Measurements from ENCODE around the gene CHST13. TPM values are rescaled to one million over a fixed set of nuclear protein-coding genes. Genes with fewer than 3 reads are reported as not detected.

CHST13 gene
- total RNA-seq, 1 donor from 2014 or later, result 4.2 TPM

DNA sequence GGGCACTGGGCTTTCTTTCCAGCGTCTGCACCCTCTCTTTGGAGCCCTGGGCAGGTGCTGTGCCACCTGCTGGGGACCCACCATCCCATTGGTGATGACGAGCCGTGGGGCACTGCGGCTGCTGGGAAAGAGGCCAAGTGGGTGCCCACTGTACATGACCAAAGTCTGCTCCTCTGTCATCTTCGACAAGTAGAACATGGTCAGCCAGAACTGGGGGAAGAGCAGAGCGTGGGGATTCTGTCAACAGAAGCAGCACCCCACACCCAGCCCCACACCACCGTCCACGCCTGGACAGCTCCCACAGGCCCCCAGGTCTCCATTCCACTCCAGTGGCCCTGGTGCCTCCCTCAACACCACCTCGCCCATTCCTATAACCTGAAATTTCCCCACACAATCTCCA lies 16.1 kb upstream of the CHST13 start:
- no peaks in the 10 kb centered on the region for H3K4me1 ChIP-seq
- no peak for TF ChIP-seq POLR2AphosphoS5 (IDR thresholded peaks at IDR 0.05; ENCODE audit: insufficient read depth in 1 of 2, low read depth in 1 of 2)
- no peak overlapping the region for H3K4me3 ChIP-seq
- H3K27ac ChIP-seq, result no peak overlapping the region
- no peaks in the 10 kb centered on the region for H3K27me3 ChIP-seq
- DNase-seq (ENCODE audit: extremely low spot score in 2 of 2), result no peak
- intact Hi-C loops (cut with DNase I), result no loop called here
- H3K9me3 ChIP-seq, result no peaks in the 10 kb centered on the region
- no peaks in the 10 kb centered on the region for H3K36me3 ChIP-seq

DNA sequence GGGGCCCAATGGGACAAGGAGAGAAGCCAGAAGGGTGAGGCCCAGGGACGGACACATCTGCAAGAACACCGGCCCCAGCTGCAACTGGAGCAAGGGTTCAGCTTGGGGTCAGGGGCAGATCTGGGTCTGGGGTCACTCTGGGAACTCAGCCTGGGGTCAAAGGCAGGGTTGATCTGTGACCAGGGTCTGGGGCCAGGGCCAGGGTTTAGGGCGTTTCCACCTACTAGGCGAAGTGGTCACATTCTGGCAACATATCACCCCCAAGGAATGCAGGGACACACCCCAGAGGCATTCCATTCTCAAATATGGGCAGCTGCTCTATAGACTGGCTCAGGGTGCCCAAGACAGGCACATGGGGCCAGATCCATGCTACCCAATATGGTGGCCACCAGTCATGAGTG lies 15.4 kb upstream of the CHST13 start:
- no peaks in the 10 kb centered on the region for H3K27me3 ChIP-seq
- intact Hi-C loops (cut with DNase I), result no loop called here
- no peak overlapping the region for H3K4me3 ChIP-seq
- H3K27ac ChIP-seq, result no peak overlapping the region
- no peak for DNase-seq (ENCODE audit: extremely low spot score in 2 of 2)
- no peaks in the 10 kb centered on the region for H3K36me3 ChIP-seq
- TF ChIP-seq POLR2AphosphoS5 (IDR thresholded peaks at IDR 0.05; ENCODE audit: insufficient read depth in 1 of 2, low read depth in 1 of 2), result no peak
- no peak for TF ChIP-seq POLR2A (IDR thresholded peaks at IDR 0.05)
- TF ChIP-seq, protein P1, sequence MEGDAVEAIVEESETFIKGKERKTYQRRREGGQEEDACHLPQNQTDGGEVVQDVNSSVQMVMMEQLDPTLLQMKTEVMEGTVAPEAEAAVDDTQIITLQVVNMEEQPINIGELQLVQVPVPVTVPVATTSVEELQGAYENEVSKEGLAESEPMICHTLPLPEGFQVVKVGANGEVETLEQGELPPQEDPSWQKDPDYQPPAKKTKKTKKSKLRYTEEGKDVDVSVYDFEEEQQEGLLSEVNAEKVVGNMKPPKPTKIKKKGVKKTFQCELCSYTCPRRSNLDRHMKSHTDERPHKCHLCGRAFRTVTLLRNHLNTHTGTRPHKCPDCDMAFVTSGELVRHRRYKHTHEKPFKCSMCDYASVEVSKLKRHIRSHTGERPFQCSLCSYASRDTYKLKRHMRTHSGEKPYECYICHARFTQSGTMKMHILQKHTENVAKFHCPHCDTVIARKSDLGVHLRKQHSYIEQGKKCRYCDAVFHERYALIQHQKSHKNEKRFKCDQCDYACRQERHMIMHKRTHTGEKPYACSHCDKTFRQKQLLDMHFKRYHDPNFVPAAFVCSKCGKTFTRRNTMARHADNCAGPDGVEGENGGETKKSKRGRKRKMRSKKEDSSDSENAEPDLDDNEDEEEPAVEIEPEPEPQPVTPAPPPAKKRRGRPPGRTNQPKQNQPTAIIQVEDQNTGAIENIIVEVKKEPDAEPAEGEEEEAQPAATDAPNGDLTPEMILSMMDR (IDR thresholded peaks at IDR 0.05), result no peak
- H3K4me1 ChIP-seq, result no peaks in the 10 kb centered on the region
- H3K9me3 ChIP-seq, result no peaks in the 10 kb centered on the region

DNA sequence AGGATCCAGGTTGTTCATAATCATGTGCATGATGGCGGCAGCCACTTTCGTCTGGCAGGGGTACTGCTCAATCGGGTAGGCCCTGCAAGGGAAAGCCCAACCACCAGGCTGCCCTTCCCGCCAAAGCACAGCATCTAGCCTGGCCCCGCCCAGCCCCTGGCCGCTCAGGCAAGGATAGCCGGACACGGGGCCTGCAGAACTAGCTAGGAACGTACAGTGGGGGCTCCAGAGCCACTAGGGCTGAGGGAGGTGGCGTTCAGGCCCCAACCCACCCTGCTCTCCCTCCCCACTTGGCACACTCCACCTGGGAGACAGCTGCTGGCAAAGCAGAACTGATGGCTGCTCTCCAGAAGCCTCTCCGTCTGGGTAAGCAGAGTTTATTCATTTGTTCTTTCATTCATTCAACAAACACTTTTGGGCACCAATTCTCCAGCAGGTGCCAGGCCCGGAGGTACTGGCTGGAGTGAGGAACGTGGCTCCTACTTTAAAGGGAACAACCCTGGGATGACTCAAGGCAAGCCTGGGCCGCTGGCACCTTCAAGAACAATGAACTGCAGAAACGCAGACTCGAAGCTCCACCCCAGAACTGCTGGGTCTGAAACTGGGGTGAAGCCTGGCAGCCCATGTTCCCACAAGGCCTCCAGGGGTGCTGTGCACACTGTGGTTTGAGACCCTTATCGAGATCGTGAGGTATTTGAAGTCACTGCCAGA lies 14.2 kb upstream of the CHST13 start:
- DNase-seq (ENCODE audit: extremely low spot score in 2 of 2), result no peak
- no peaks in the 10 kb centered on the region for H3K36me3 ChIP-seq
- H3K4me1 ChIP-seq, result no peaks in the 10 kb centered on the region
- no peak for TF ChIP-seq POLR2AphosphoS5 (IDR thresholded peaks at IDR 0.05; ENCODE audit: insufficient read depth in 1 of 2, low read depth in 1 of 2)
- TF ChIP-seq, protein P1 (IDR thresholded peaks at IDR 0.05), result no peak
- no peak for TF ChIP-seq POLR2A (IDR thresholded peaks at IDR 0.05)
- intact Hi-C loops (cut with DNase I), result no loop called here
- H3K27me3 ChIP-seq, result no peaks in the 10 kb centered on the region
- no peaks in the 10 kb centered on the region for H3K9me3 ChIP-seq
- H3K27ac ChIP-seq, result no peak overlapping the region
- no peak overlapping the region for H3K4me3 ChIP-seq

DNA sequence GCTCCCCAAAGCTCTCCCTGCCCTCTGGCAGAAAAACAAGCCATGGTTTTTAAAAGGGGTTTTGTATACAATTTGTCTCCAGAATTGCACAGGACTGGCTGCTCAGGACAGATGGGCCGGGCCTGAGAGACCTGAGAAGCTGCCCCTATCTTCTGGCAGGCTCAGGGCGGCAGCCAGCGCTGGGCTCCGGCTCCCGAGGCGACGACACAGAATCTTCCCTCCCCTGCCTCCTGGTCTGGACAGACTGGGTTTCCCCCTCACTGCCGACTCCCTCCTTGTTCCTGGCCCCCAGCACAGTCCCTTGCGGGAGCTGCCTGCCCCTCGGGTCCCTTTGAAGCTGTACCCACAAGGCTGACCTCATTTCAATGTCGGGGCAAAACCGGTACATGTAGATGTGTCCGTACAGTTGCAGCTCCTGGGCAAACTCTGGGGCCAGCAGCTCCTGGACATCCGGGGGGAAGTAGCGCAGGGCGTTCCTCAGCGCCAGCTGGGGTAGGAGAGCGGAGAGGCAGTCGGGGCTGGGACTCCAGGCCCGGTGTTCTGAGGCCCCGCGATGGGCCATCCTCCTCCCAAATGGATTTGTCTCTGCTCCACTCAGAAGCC lies 13.5 kb upstream of the CHST13 start:
- Histone ChIP-seq H3K4me3 (no peak overlapping the region), H3K9me3 (no peaks in the 10 kb centered on the region), H3K4me1 (no peaks in the 10 kb centered on the region), H3K36me3 (no peaks in the 10 kb centered on the region), H3K27me3 (no peaks in the 10 kb centered on the region), H3K27ac (no peak overlapping the region)
- TF ChIP-seq POLR2AphosphoS5 (IDR thresholded peaks at IDR 0.05; ENCODE audit: insufficient read depth in 1 of 2, low read depth in 1 of 2) (no peak), POLR2A (IDR thresholded peaks at IDR 0.05) (no peak)
- TF ChIP-seq, protein P1 (IDR thresholded peaks at IDR 0.05), result no peak
- DNase-seq (ENCODE audit: extremely low spot score in 2 of 2), result no peak
- intact Hi-C loops (cut with DNase I), result no loop called here

DNA sequence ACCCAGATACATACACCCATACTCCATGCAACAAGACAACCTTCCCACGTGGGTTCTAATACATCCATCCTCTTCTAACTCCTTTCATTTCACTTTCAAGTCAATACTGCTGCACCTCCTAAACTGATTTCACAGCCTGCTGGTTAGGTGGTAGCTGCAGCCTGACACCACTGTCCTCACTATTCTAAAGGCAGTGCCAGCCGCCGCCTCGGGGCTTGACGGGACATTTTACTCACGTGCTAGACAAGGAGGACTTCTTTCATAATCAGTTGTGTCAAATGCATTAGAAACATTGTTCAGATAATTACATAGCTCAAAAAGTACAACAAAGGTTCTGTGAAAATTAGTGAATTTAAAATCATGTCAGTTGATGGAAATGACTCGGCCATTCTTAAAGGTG lies 12.7 kb upstream of the CHST13 start:
- Histone ChIP-seq H3K9me3 (no peaks in the 10 kb centered on the region), H3K36me3 (no peaks in the 10 kb centered on the region), H3K27me3 (no peaks in the 10 kb centered on the region), H3K4me3 (no peak overlapping the region), H3K4me1 (no peaks in the 10 kb centered on the region), H3K27ac (no peak overlapping the region)
- intact Hi-C loops (cut with DNase I), result no loop called here
- TF ChIP-seq POLR2A (IDR thresholded peaks at IDR 0.05) (no peak), POLR2AphosphoS5 (IDR thresholded peaks at IDR 0.05; ENCODE audit: insufficient read depth in 1 of 2, low read depth in 1 of 2) (no peak)
- TF ChIP-seq, protein P1 (IDR thresholded peaks at IDR 0.05), result no peak
- no peak for DNase-seq (ENCODE audit: extremely low spot score in 2 of 2)
